H1 (cell line): Measurements from ENCODE around the gene PAAF1. TPM values are rescaled to one million over a fixed set of nuclear protein-coding genes. Genes with fewer than 3 reads are reported as not detected.

Experiments
- CTCF ChIA-PET: fragments of 300-600 bp; sonication (Branson Sonifier 250); formaldehyde crosslinking; loops from one replicate; lab custom pipeline; 2021; ENCODE audit not compliant: partially characterized antibody; lab: Charles Lee
- POLR2A ChIA-PET: fragments of 300-600 bp; sonication (Branson Sonifier 250); formaldehyde crosslinking; loops from one replicate; lab custom pipeline; 2021; ENCODE audit warnings: inconsistent platforms; ENCODE audit not compliant: partially characterized antibody; lab: Charles Lee
- DNase-seq, 2 experiments: peaks; one replicate each; pipeline versions ENCODE4 v3.0.0 to v3.0.0-alpha.2; 2010 to 2022; ENCODE audit warnings: low spot score in 2 of 2, low read depth in 1 of 2, mixed read lengths in 1 of 2
- FAIRE-seq: peaks from 2 replicates; lab custom pipeline; 2011; peaks lifted over from hg19 to GRCh38; lab: Jason Lieb, UNC
- H2AFZ ChIP-seq: 2 replicates; pipeline ENCODE4 v1.8.1; 2012; ENCODE audit warnings: low read length, inconsistent platforms
- H2AK5ac ChIP-seq: 2 replicates; pipeline ENCODE4 v1.6.1; 2013; ENCODE audit warnings: low read depth, low read length
- H2BK120ac ChIP-seq: replicated peaks from 2 replicates; pipeline ENCODE3; 2013; ENCODE audit warnings: low read depth, low read length, inconsistent platforms
- H2BK12ac ChIP-seq: 2 replicates; pipeline ENCODE4 v1.6.1; 2013; ENCODE audit warnings: low read depth, low read length
- H2BK15ac ChIP-seq: 2 replicates; pipeline ENCODE4 v1.6.1; 2013; ENCODE audit warnings: low read length
- H2BK20ac ChIP-seq: 2 replicates; pipeline ENCODE4 v1.6.1; 2013; ENCODE audit warnings: low read length
- H2BK5ac ChIP-seq: 2 replicates; pipeline ENCODE4 v1.6.1; 2013; ENCODE audit warnings: low read depth, low read length
- H3K14ac ChIP-seq: 2 replicates; pipeline ENCODE4 v1.6.1; 2013; ENCODE audit warnings: inconsistent platforms; ENCODE audit not compliant: insufficient read length
- H3K18ac ChIP-seq: 2 replicates; pipeline ENCODE4 v1.6.1; 2013; ENCODE audit warnings: low read length; ENCODE audit errors: extremely low read depth
- H3K23ac ChIP-seq: 2 replicates; pipeline ENCODE4 v1.6.1; 2013; ENCODE audit warnings: inconsistent platforms; ENCODE audit not compliant: insufficient read length
- H3K23me2 ChIP-seq: 2 replicates; pipeline ENCODE4 v1.6.1; 2013; ENCODE audit warnings: low read depth, low read length
- H3K27ac ChIP-seq: 2 replicates; pipeline ENCODE4 v1.6.1; 2011; ENCODE audit warnings: low read depth, low read length, inconsistent platforms
- H3K27me3 ChIP-seq, 4 experiments: replicated peaks in 1 of 4; 1 replicate in 1 of 4; 2 replicates in 3 of 4; pipeline versions ENCODE4 v1.6.1 to v1.8.1; 2011 to 2013; ENCODE audit warnings: low read length in 3 of 4, mild to moderate bottlenecking in 3 of 4, inconsistent platforms in 2 of 4, mixed read lengths in 2 of 4, moderate library complexity in 1 of 4; ENCODE audit not compliant: control insufficient read depth in 3 of 4, insufficient read depth in 3 of 4; ENCODE audit errors: extremely low read depth in 1 of 4
- H3K36me3 ChIP-seq, 4 experiments: 2 replicates each; pipeline versions ENCODE4 v1.6.1 to v1.8.1; 2011 to 2013; ENCODE audit warnings: mild to moderate bottlenecking in 4 of 4, low read length in 3 of 4, moderate library complexity in 2 of 4, control low read depth in 1 of 4, inconsistent platforms in 1 of 4; ENCODE audit not compliant: insufficient read depth in 4 of 4, control insufficient read depth in 2 of 4
- H3K4ac ChIP-seq: replicated peaks from 2 replicates; pipeline ENCODE3; 2013; ENCODE audit warnings: low read length, low read depth, mixed read lengths, inconsistent platforms; ENCODE audit not compliant: insufficient read length
- H3K4me1 ChIP-seq, 4 experiments: replicated peaks in 1 of 4; 1 replicate in 1 of 4; 2 replicates in 3 of 4; pipeline versions ENCODE4 v1.6.1 to v1.8.1; 2011 to 2013; ENCODE audit warnings: low read length in 3 of 4, inconsistent platforms in 2 of 4, mixed read lengths in 1 of 4; ENCODE audit not compliant: insufficient read depth in 4 of 4, control insufficient read depth in 3 of 4
- H3K4me2 ChIP-seq, 2 experiments: 2 replicates each; pipeline versions ENCODE4 v1.6.1 to v1.8.1; 2011 to 2013; ENCODE audit warnings: low read depth in 2 of 2, low read length in 2 of 2, control low read depth in 1 of 2, inconsistent platforms in 1 of 2, mild to moderate bottlenecking in 1 of 2; ENCODE audit not compliant: insufficient read depth in 1 of 2
- H3K4me3 ChIP-seq, 4 experiments: fragments of 200-600, 300-600 bp in 1 of 4; sonication (generic), shearing (Covaris generic), sonication (Bioruptor Twin) in 1 of 4; 2 replicates each; pipeline versions ENCODE4 v1.5.1 to v1.8.1; 2011 to 2016; ENCODE audit warnings: low read length in 4 of 4, low read depth in 3 of 4, control low read depth in 2 of 4, inconsistent platforms in 2 of 4, mild to moderate bottlenecking in 2 of 4, mixed read lengths in 1 of 4, moderate library complexity in 1 of 4; ENCODE audit not compliant: insufficient read depth in 2 of 4; ENCODE audit errors: extremely low read depth in 1 of 4
- H3K56ac ChIP-seq: replicated peaks from 2 replicates; pipeline ENCODE3; 2013; ENCODE audit warnings: low read depth, mild to moderate bottlenecking, mixed read lengths, low read length, inconsistent platforms; ENCODE audit not compliant: insufficient read length
- H3K79me1 ChIP-seq: 2 replicates; pipeline ENCODE4 v1.6.1; 2013; ENCODE audit warnings: low read depth, low read length, control low read depth
- H3K79me2 ChIP-seq, 2 experiments: 2 replicates each; pipeline versions ENCODE4 v1.6.1 to v1.8.1; 2012 to 2013; ENCODE audit warnings: low read length in 2 of 2, mild to moderate bottlenecking in 2 of 2, inconsistent platforms in 1 of 2; ENCODE audit not compliant: insufficient read depth in 2 of 2, control insufficient read depth in 1 of 2
- H3K9ac ChIP-seq, 4 experiments: replicated peaks in 1 of 4; 1 replicate in 1 of 4; 2 replicates in 3 of 4; pipeline versions ENCODE4 v1.6.1 to v1.8.1; 2011 to 2013; ENCODE audit warnings: low read depth in 3 of 4, low read length in 3 of 4, control low read depth in 2 of 4, mild to moderate bottlenecking in 2 of 4, moderate library complexity in 2 of 4, inconsistent platforms in 1 of 4; ENCODE audit errors: extremely low read depth in 1 of 4
- H3K9me3 ChIP-seq, 2 experiments: 2 replicates each; pipeline versions ENCODE4 v1.6.1 to v1.8.1; 2012 to 2013; ENCODE audit warnings: mild to moderate bottlenecking in 2 of 2, moderate library complexity in 2 of 2, control low read depth in 1 of 2, inconsistent platforms in 1 of 2, low read depth in 1 of 2, low read length in 1 of 2, mixed read lengths in 1 of 2; ENCODE audit not compliant: insufficient read depth in 2 of 2
- H4K20me1 ChIP-seq, 2 experiments: replicated peaks in 1 of 2; 2 replicates each; pipeline versions ENCODE3 to v1.8.1; 2011 to 2013; ENCODE audit warnings: inconsistent platforms in 2 of 2, low read length in 2 of 2, mild to moderate bottlenecking in 1 of 2; ENCODE audit not compliant: insufficient read depth in 2 of 2, control insufficient read depth in 1 of 2
- H4K5ac ChIP-seq: 2 replicates; pipeline ENCODE4 v1.6.1; 2013; ENCODE audit warnings: low read length, low read depth, mixed read lengths, inconsistent platforms; ENCODE audit not compliant: insufficient read length
- H4K8ac ChIP-seq: 2 replicates; pipeline ENCODE4 v1.8.0; 2013; ENCODE audit warnings: mild to moderate bottlenecking, moderate library complexity, low read length, inconsistent platforms; ENCODE audit not compliant: insufficient read depth; ENCODE audit errors: extremely low read depth
- H4K91ac ChIP-seq: replicated peaks from 2 replicates; pipeline ENCODE3; 2013; ENCODE audit warnings: low read length, mixed read lengths, inconsistent platforms; ENCODE audit not compliant: insufficient read length
- ASH2L ChIP-seq: fragments of 200-600, 300-600 bp; sonication (generic); IDR thresholded peaks from one replicate; pipeline ENCODE4 v1.7.1; 2017; ENCODE audit warnings: low read length
- CBX8 ChIP-seq: fragments of 300-800, 300-1000 bp; sonication (generic); IDR thresholded peaks from 2 replicates; pipeline ENCODE4 v1.7.1; 2016; ENCODE audit warnings: low read depth, low read length, borderline replicate concordance
- EGR1 ChIP-seq: IDR thresholded peaks from 2 replicates; pipeline ENCODE4 v1.6.1; 2011; ENCODE audit warnings: low read depth, low read length, borderline replicate concordance
- FOSL1 ChIP-seq: IDR thresholded peaks from 2 replicates; pipeline ENCODE4 v1.6.1; 2011; ENCODE audit warnings: mild to moderate bottlenecking, low read depth, low read length, moderate library complexity; ENCODE audit not compliant: insufficient read depth
- HDAC6 ChIP-seq: IDR thresholded peaks from one replicate; pipeline ENCODE4 v1.7.1; 2012; ENCODE audit warnings: low read depth, mild to moderate bottlenecking, inconsistent platforms, low read length, moderate library complexity
- KDM4A ChIP-seq: IDR thresholded peaks from one replicate; pipeline ENCODE4 v1.7.1; 2012; ENCODE audit warnings: low read depth, mild to moderate bottlenecking, moderate library complexity, low read length, inconsistent platforms; ENCODE audit not compliant: severe bottlenecking
- RNF2 ChIP-seq: fragments of 200-900, 300-1000 bp; sonication (generic); IDR thresholded peaks from 2 replicates; pipeline ENCODE4 v1.7.1; 2016; ENCODE audit warnings: borderline replicate concordance, low read depth, mild to moderate bottlenecking, antibody characterized with exemption, low read length; ENCODE audit not compliant: poor library complexity, severe bottlenecking; ENCODE audit errors: missing control alignments
- SIX5 ChIP-seq: IDR thresholded peaks from 2 replicates; pipeline ENCODE4 v1.6.1; 2011; ENCODE audit warnings: mild to moderate bottlenecking, low read depth, low read length
- SP4 ChIP-seq: IDR thresholded peaks from 2 replicates; pipeline ENCODE4 v1.6.1; 2012; ENCODE audit warnings: low read length, inconsistent platforms
- SRF ChIP-seq: IDR thresholded peaks from 2 replicates; pipeline ENCODE4 v1.6.1; 2011; ENCODE audit warnings: mild to moderate bottlenecking, low read depth, low read length, moderate library complexity
- TEAD4 ChIP-seq: IDR thresholded peaks from 2 replicates; pipeline ENCODE4 v1.6.1; 2012; ENCODE audit warnings: low read depth, low read length, inconsistent platforms, mixed read lengths
- WGBS, 2 experiments: shearing (Covaris generic) in 1 of 2; methylation state at CpG; one replicate each; pipeline versions ENCODE4 v1.1.6 to v1.1.7; 2013 to 2015; ENCODE audit warnings: low lambda C conversion rate in 2 of 2, mixed read lengths in 2 of 2, inconsistent platforms in 1 of 2, low coverage in 1 of 2, missing lambda C conversion rate in 1 of 2; ENCODE audit not compliant: insufficient replicate concordance in 2 of 2, insufficient coverage in 1 of 2, insufficient read length in 1 of 2; ENCODE audit errors: extremely low coverage in 1 of 2, missing lambda C conversion rate in 1 of 2; 5-methylcytosine and 5-hydroxymethylcytosine counted together
- polyA plus RNA-seq, 7 experiments: library from polyadenylated mRNA; depleted of rRNA in 3 of 7; stranded (reverse) in 5 of 7; unstranded in 2 of 7; fragments of >200 nt in 5 of 7; fragments of 200-250 nt in 2 of 7; gene quantifications; 1 replicate in 5 of 7; 2 replicates in 1 of 7; 4 replicates in 1 of 7; pipeline versions ENCODE4 v1.2.1 to v1.2.3, GENCODE V29; 2011 to 2013; ENCODE audit warnings: missing spikeins in 2 of 7, mixed read lengths in 2 of 7
- total RNA-seq: library from RNA; stranded (reverse); fragmentation: NEBNext Ultra II Directional; extraction: Animal tissue kit (Norgen Biotek cat#: 25700); gene quantifications from 2 replicates; pipeline ENCODE4 v1.2.1, GENCODE V29; 2021

PAAF1 gene
- total and polyA plus RNA-seq, 2 of the 8 experiments (the other 6 are each of a cell fraction or from before 2014, with no cell fraction given) = 24.4 to 28.8 TPM

DNA sequence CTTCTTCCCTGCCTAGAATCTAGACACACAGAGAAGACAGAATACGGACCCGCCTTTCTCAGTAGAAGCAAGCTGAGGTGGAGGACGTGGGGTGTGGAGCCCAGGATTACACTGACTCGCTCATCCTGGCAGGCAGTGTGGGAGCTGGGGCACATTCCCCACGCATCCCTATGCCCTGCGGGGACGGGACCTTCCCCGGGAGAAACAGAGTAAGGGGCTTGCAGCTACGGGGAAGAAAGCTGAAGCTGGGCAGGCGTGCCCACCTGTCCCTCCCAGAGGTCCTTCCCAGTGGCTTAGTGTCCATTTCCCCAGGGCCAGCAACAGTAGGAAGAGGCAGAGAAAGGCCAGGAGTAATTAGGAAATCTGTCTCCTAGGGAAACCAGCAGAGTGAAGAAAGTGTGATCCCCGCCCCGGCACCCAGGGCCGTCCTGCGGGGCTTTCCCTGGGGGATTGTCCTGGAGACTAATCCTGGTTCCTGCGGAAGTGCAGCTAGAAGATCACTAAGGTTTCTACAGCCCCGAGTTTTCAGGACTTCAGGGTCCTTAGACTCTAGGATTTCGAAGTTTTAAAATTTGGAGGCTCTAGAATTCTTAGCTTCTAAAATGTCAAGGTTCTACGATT, 81.8 kb downstream of the PAAF1 start:
- H3K4ac ChIP-seq = no peak overlapping the region
- CTCF ChIA-PET = interaction anchor here (1.0 to 2.6 kb wide), 5 partner anchors 8 to 298 kb away, joined by 3 to 8 read pairs (median 4); no protein-coding TSS in a partner anchor
- no peak overlapping the region for H4K91ac ChIP-seq
- no peak overlapping the region for H2AFZ ChIP-seq
- H3K27me3 ChIP-seq = no peaks in the 10 kb centered on the region; a peak in 1 of 7 replicates
- no peak overlapping the region for H3K27ac ChIP-seq
- peaks cover 4% of the 10 kb centered on the region; the same call in 1 of the 2 replicates for H3K79me1 ChIP-seq
- H2AK5ac ChIP-seq = no peak overlapping the region
- DNase-seq = no peak
- H2BK120ac ChIP-seq = no peak overlapping the region
- no peak overlapping the region for H3K18ac ChIP-seq
- H3K4me2 ChIP-seq = no peak overlapping the region; a peak in 1 of 4 replicates
- H4K8ac ChIP-seq = no peak overlapping the region
- H2BK5ac ChIP-seq = no peak overlapping the region
- H2BK20ac ChIP-seq = no peak overlapping the region
- H3K36me3 ChIP-seq = no peaks in the 10 kb centered on the region
- H4K5ac ChIP-seq = no peak overlapping the region
- H3K23ac ChIP-seq = no peak overlapping the region
- POLR2A ChIA-PET = interaction anchor here (1.1 to 2.6 kb wide), 4 partner anchors 12 to 171 kb away, joined by 4 to 13 read pairs (median 6); partner anchors contain the start of gene MRPL48
- no peak overlapping the region for H3K14ac ChIP-seq
- H3K23me2 ChIP-seq = no peaks in the 10 kb centered on the region; the same call in 1 of the 2 replicates
- H3K79me2 ChIP-seq = no peaks in the 10 kb centered on the region
- WGBS, 2 experiments = 90% methylated on average over 18 of the region's 18 CpGs; no CpG with 5 or more reads in 1 of the 2 experiments
- no peaks in the 10 kb centered on the region; a peak in 1 of 7 replicates for H3K4me1 ChIP-seq
- H3K4me3 ChIP-seq = no peak overlapping the region
- no peak overlapping the region for H2BK15ac ChIP-seq
- TF ChIP-seq HDAC6 (no peak), SIX5 (no peak), SRF (no peak), EGR1 (no peak), FOSL1 (no peak), KDM4A (no peak), TEAD4 (no peak), ASH2L (no peak), CBX8 (no peak), SP4 (no peak), RNF2 (no peak)
- H3K9ac ChIP-seq = no peak overlapping the region
- H4K20me1 ChIP-seq = no peaks in the 10 kb centered on the region
- no peak overlapping the region for H3K56ac ChIP-seq
- H3K9me3 ChIP-seq = no peaks in the 10 kb centered on the region
- no peak for FAIRE-seq
- H2BK12ac ChIP-seq = no peak overlapping the region
